Stimulated activated CD4-positive, alpha-beta T cell treated with anti-CD3 and anti-CD28 coated beads, Interleukin-1b, Interleukin-23, amount 100 ng/mL, for 1 hour (primary cell): ENCODE data around the gene TMEM233.

Source experiments
- DNase-seq, 2 donors: peaks; one replicate each; pipeline ENCODE4 v3.0.0-alpha.2; 2020; ENCODE audit warnings: low read depth in 2 of 2

The TMEM233 gene

GRCh38 chr12:119681728-119682638 lies 88.4 kb downstream of the TMEM233 start:
- DNase-seq, result no peak

GRCh38 chr12:119682639-119683252 lies 89.2 kb downstream of the TMEM233 start:
- DNase-seq, result no peak

GRCh38 chr12:119683413-119683812 lies 89.8 kb downstream of the TMEM233 start:
- DNase-seq, result no peak

- no peak for DNase-seq
Measured at GRCh38 chr12:119683816-119684215, 90.2 kb downstream of the TMEM233 start.

- no peak for DNase-seq
Measured at GRCh38 chr12:119684711-119685369, 91.3 kb downstream of the TMEM233 start.

- no peak for DNase-seq
Measured at GRCh38 chr12:119685375-119685774, 91.8 kb downstream of the TMEM233 start.

- no peak for DNase-seq
Measured at GRCh38 chr12:119686355-119686754, 92.8 kb downstream of the TMEM233 start.

GRCh38 chr12:119686776-119687175 lies 93.2 kb downstream of the TMEM233 start:
- DNase-seq, result no peak

- DNase-seq, result no peak
Measured at GRCh38 chr12:119687406-119687805, 93.8 kb downstream of the TMEM233 start.

- DNase-seq, result no peak
Measured at GRCh38 chr12:119687879-119688278, 94.3 kb downstream of the TMEM233 start.

- no peak for DNase-seq
Measured at GRCh38 chr12:119689935-119690500, 96.4 kb downstream of the TMEM233 start.

- DNase-seq, result no peak
Measured at GRCh38 chr12:119691202-119691810, 97.7 kb downstream of the TMEM233 start.

- no peak for DNase-seq
Measured at GRCh38 chr12:119692410-119692809, 98.8 kb downstream of the TMEM233 start.
